SK-MEL-5 (cell line): ENCODE results near the gene ZSCAN12. TPM values are rescaled to one million over a fixed set of nuclear protein-coding genes. Genes with fewer than 3 reads are reported as not detected.
A peak's percentile ranks its signal among the peaks of the same experiment; 100 is the strongest.

Experiments used
- DNase-seq: peaks from one replicate; pipeline ENCODE4 v3.0.0-alpha.2; 2016; ENCODE audit warnings: low read depth, low spot score
- in situ Hi-C: cut with HindIII; loops from 2 replicates; pipeline ENCODE4 v1.10.0; 2016; ENCODE audit warnings: low sequenced_read_pairs, high pct_unique_total_duplicates, low pct_unique_long_range_greater_than_20kb
- small RNA-seq, 2 experiments: library from RNA; depleted of rRNA; stranded (forward); fragments of <200 nt; gene quantifications; one replicate each; pipeline ENCODE3, GENCODE V24; 2014
- total RNA-seq: library from RNA; depleted of rRNA; stranded (reverse); fragments of >200 nt; shearing (Covaris generic); gene quantifications from 2 replicates; pipeline ENCODE4 v1.2.3, GENCODE V29; 2014; rRNA removed

ZSCAN12 gene
- total RNA-seq, 1 experiment from 2014 or later = 1.6 TPM

DNA sequence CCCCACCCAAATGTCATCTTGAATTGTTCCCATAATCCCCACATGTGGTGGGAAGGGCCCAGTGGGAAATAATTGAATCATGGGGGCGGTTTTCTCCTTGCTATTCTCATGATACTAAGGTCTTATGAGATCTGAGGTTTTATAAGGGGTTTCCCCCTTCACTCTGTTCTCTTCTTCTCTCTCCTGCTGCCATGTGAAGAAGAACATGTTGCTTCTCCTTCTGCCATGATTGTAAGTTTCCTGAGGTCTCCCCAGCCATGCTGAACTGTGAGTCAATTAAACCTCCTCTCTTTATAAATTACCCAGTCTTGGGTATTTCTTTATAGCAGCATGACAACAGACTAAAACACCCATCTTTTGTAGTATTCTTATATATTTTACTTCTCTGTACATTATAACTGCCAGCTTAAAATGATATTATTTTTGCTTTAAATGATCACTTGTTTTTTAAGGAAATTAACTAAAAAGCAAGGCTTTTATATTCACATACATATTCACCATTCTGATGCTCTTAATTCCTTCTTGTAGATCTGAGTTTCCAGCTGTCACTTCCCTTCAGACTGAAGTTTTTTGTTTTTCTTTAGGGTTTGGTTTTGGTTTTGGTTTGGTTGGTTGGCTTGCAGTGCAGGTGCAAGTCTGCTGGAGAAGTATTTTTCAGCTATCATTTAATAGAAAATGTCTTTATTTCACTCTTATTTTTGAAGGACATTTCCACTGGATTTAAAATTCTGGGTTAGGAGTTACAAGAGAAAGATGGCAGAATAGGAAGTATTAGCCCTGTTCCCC lies 59.0 kb downstream of the ZSCAN12 start:
- no peak for DNase-seq
- in situ Hi-C loops = no loop called here

DNA sequence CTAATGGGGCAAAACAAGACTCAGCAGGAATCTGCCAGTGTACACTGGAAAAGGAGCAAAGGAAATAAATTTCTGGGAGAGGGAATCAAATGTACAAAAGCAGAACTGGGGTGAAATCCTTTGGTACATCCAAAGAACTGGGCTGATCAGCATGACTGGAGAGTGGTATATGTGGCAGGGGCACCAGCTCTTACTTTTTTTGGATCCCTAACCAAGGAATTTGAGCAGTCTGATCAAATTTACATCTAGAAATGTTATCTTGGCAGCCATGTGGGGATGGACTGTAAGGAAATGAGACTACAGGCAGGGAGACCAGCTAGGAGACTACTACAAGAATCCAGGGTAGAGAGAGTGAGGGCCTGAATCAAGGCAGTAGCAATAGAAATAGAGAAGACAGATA lies 62.4 kb downstream of the ZSCAN12 start:
- DNase-seq = no peak
- in situ Hi-C loops = no loop called here

GRCh38 chr6:28336284-28337120 lies 63.0 kb downstream of the ZSCAN12 start:
- in situ Hi-C loops = no loop called here

GRCh38 chr6:28335564-28336283 lies 63.8 kb downstream of the ZSCAN12 start, which contains the start of gene ZSCAN31:
Gene ZSCAN31, minus strand, starts transcription at chr6:28336148. Its CDS starts 6,465 bp downstream, at chr6:28329683.
- in situ Hi-C loops = no loop called here
- DNase-seq = peak; percentile 97

More at GRCh38 chr6:28336284-28337120, 63.0 kb downstream of the ZSCAN12 start:
- DNase-seq = peak; percentile 52

- DNase-seq = no peak
- in situ Hi-C loops = no loop called here
Measured at GRCh38 chr6:28335040-28335563, 64.4 kb downstream of the ZSCAN12 start.

DNA sequence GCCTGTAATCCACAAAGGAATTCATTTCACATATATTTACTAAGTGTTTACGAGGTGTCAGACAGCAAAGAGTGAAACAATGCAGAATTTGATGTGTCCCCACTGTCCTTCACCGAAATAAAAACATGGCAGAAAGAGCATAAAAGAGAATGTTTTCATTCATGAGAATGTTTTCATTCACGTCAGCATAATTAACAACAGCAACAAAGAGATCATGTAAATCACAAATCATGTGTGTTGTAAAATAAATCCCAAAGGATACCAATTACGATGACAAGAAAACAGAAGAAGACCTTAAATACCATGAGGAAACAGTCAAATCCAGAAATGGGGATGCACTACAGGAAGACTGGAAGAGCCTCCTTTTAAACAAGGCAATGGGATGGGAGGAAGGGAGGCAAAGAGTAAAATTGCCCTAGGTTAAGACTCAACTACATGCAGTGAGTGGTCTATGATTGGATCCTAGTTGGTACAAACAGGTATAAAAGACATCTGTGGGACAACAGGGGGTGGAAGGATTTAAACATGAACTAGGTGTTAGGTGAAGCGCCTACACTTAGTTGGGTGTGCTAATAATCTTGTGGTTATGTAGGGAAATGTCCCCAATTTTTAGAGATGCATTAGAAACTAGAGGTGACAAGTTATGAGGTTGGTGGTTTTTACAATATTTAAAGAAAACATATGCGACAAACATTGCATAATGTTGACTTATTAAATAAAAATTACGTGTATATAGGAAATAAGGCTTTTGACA lies 65.1 kb downstream of the ZSCAN12 start:
- DNase-seq = no peak
- in situ Hi-C loops = no loop called here

GRCh38 chr6:28333599-28334018 lies 65.9 kb downstream of the ZSCAN12 start:
- in situ Hi-C loops = no loop called here
- no peak for DNase-seq

GRCh38 chr6:28333047-28333446 lies 66.5 kb downstream of the ZSCAN12 start:
- in situ Hi-C loops = no loop called here
- no peak for DNase-seq

GRCh38 chr6:28330041-28330440 lies 69.5 kb downstream of the ZSCAN12 start:
- in situ Hi-C loops = no loop called here

More at GRCh38 chr6:28330041-28330440, 69.5 kb downstream of the ZSCAN12 start:
- no peak for DNase-seq

Small RNA genes lying within 50 kb of the gene (small RNA-seq; reads per million reads assigned to genes)
- gene RNU2-45P = 0 reads per million in 2 experiments

Other genes with a start within 250 kb of the ZSCAN12 start
- gene ZSCAN9, start 174.5 kb downstream of the ZSCAN12 start, total RNA-seq = 9.0 and 9.9 TPM in 2 replicates
- gene ZKSCAN4, start 147.5 kb downstream of the ZSCAN12 start, total RNA-seq = 3.5 and 4.6 TPM in 2 replicates
- not detected in 2 replicates for gene NKAPL, start 140.4 kb downstream of the ZSCAN12 start, total RNA-seq
- gene ZSCAN26, start 132.6 kb downstream of the ZSCAN12 start, total RNA-seq = 9.3 and 11.3 TPM in 2 replicates
- gene PGBD1, start 118.2 kb downstream of the ZSCAN12 start, total RNA-seq = 3.2 and 4.1 TPM in 2 replicates
- gene ZSCAN31, start 63.6 kb downstream of the ZSCAN12 start, total RNA-seq = 2.3 and 4.3 TPM in 2 replicates
- 4.0 TPM in 2 replicates for gene ZKSCAN3, start 49.8 kb downstream of the ZSCAN12 start, total RNA-seq
- 1.9 and 4.6 TPM in 2 replicates for gene ZSCAN23, start 43.7 kb upstream of the ZSCAN12 start, total RNA-seq
- gene GPX6, start 116.0 kb upstream of the ZSCAN12 start, total RNA-seq = not detected in 2 replicates
- gene GPX5, start 126.1 kb upstream of the ZSCAN12 start, total RNA-seq = not detected in 2 replicates